IMR-90 (cell line): ENCODE data around the gene OMG. TPM values are rescaled to one million over a fixed set of nuclear protein-coding genes. Genes with fewer than 3 reads are reported as not detected.

Experiments used
- ATAC-seq: fragments of 200-7000 bp; cut with Tn5 transposase; 2 replicates; pipeline ENCODE4 v1.9.1; 2020; ENCODE audit warnings: low read depth, mild to moderate bottlenecking, moderate library complexity
- BruUV-seq: library from RNA; stranded (reverse); fragments of 400-500 nt; replicated peaks from 2 replicates; lab custom pipeline; 2021; lab: Mats Ljungman, UMichigan
- CTCF ChIA-PET: fragments of 300-600 bp; formaldehyde crosslinking; extraction: SDS; loops from one replicate; lab custom pipeline; 2021; ENCODE audit warnings: antibody characterized with exemption; lab: Yijun Ruan, JAX
- POLR2A ChIA-PET: fragments of 300-600 bp; sonication (Branson Sonifier 250); formaldehyde crosslinking; loops from one replicate; lab custom pipeline; 2022; ENCODE audit warnings: antibody characterized with exemption; ENCODE audit not compliant: unreplicated experiment; lab: Charles Lee
- DNase-seq: peaks from one replicate; pipeline ENCODE4 v3.0.0; 2013
- H2AFZ ChIP-seq: replicated peaks from 2 replicates; pipeline ENCODE3; 2013; ENCODE audit warnings: low read length, mild to moderate bottlenecking; ENCODE audit not compliant: poor library complexity
- H2AK5ac ChIP-seq: 2 replicates; pipeline ENCODE4 v1.6.1; 2013; ENCODE audit warnings: low read depth, low read length, inconsistent platforms
- H2AK9ac ChIP-seq: replicated peaks from 2 replicates; pipeline ENCODE3; 2013; ENCODE audit warnings: mild to moderate bottlenecking, low read depth, low read length, moderate library complexity; ENCODE audit not compliant: poor library complexity
- H2BK120ac ChIP-seq: 2 replicates; pipeline ENCODE4 v1.6.1; 2013; ENCODE audit warnings: low read depth, low read length, inconsistent platforms
- H2BK15ac ChIP-seq: 3 replicates; pipeline ENCODE4 v1.6.1; 2013; ENCODE audit warnings: low read depth, low read length, inconsistent platforms
- H2BK20ac ChIP-seq: 2 replicates; pipeline ENCODE4 v1.6.1; 2013; ENCODE audit warnings: low read depth, mild to moderate bottlenecking, inconsistent platforms, low read length, moderate library complexity
- H2BK5ac ChIP-seq: 2 replicates; pipeline ENCODE4 v1.6.1; 2013; ENCODE audit warnings: mild to moderate bottlenecking, low read depth, low read length, inconsistent platforms; ENCODE audit not compliant: poor library complexity, severe bottlenecking
- H3K14ac ChIP-seq: replicated peaks from 2 replicates; pipeline ENCODE4 v1.6.1; 2013; ENCODE audit warnings: low read depth, low read length, inconsistent platforms
- H3K18ac ChIP-seq: 2 replicates; pipeline ENCODE4 v1.6.1; 2013; ENCODE audit warnings: low read depth, low read length, control low read depth
- H3K23ac ChIP-seq: 2 replicates; pipeline ENCODE4 v1.6.1; 2013; ENCODE audit warnings: low read depth, low read length, inconsistent platforms
- H3K27ac ChIP-seq: 2 replicates; pipeline ENCODE4 v1.5.1; 2013; ENCODE audit warnings: mild to moderate bottlenecking, control low read depth, low read length; ENCODE audit not compliant: insufficient read depth
- H3K27me3 ChIP-seq: 2 replicates; pipeline ENCODE4 v1.6.1; 2013; ENCODE audit warnings: low read length; ENCODE audit not compliant: control insufficient read depth, insufficient read depth
- H3K36me3 ChIP-seq: 2 replicates; pipeline ENCODE4 v1.6.1; 2013; ENCODE audit warnings: low read length, mixed read lengths; ENCODE audit not compliant: control insufficient read depth, insufficient read depth
- H3K4ac ChIP-seq: 2 replicates; pipeline ENCODE4 v1.6.1; 2013; ENCODE audit warnings: low read depth, low read length, inconsistent platforms
- H3K4me1 ChIP-seq: 2 replicates; pipeline ENCODE4 v1.6.1; 2013; ENCODE audit warnings: low read length, mixed read lengths; ENCODE audit not compliant: control insufficient read depth, insufficient read depth
- H3K4me2 ChIP-seq: 2 replicates; pipeline ENCODE4 v1.6.1; 2013; ENCODE audit warnings: low read depth, mild to moderate bottlenecking, control low read depth, low read length, moderate library complexity
- H3K4me3 ChIP-seq: 2 replicates; pipeline ENCODE4 v1.5.1; 2013; ENCODE audit warnings: low read depth, mild to moderate bottlenecking, control low read depth, low read length, moderate library complexity; ENCODE audit not compliant: insufficient read depth
- H3K56ac ChIP-seq: 2 replicates; pipeline ENCODE4 v1.6.1; 2013; ENCODE audit warnings: low read length, inconsistent platforms; ENCODE audit not compliant: insufficient read depth; ENCODE audit errors: extremely low read depth
- H3K79me1 ChIP-seq, 2 experiments: 2 replicates each; pipeline ENCODE4 v1.6.1; 2013; ENCODE audit warnings: low read length in 2 of 2, inconsistent platforms in 1 of 2, low read depth in 1 of 2
- H3K9ac ChIP-seq: 2 replicates; pipeline ENCODE4 v1.6.1; 2013; ENCODE audit warnings: low read depth, low read length, control low read depth
- H3K9me1 ChIP-seq: 2 replicates; pipeline ENCODE4 v1.6.1; 2013; ENCODE audit warnings: low read length, inconsistent platforms; ENCODE audit not compliant: insufficient read depth
- H3K9me3 ChIP-seq: 2 replicates; pipeline ENCODE4 v1.6.1; 2013; ENCODE audit warnings: low read length; ENCODE audit not compliant: control insufficient read depth, insufficient read depth
- H4K20me1 ChIP-seq: 2 replicates; pipeline ENCODE4 v1.6.1; 2013; ENCODE audit warnings: low read length, inconsistent platforms; ENCODE audit not compliant: insufficient read depth
- H4K5ac ChIP-seq: 2 replicates; pipeline ENCODE4 v1.6.1; 2013; ENCODE audit warnings: mild to moderate bottlenecking, low read depth, low read length, control low read depth
- H4K8ac ChIP-seq, 2 experiments: 2 replicates each; pipeline ENCODE4 v1.6.1; 2013; ENCODE audit warnings: low read depth in 2 of 2, low read length in 2 of 2, control low read depth in 1 of 2, inconsistent platforms in 1 of 2
- H4K91ac ChIP-seq: 2 replicates; pipeline ENCODE4 v1.6.1; 2013; ENCODE audit warnings: low read depth, low read length, inconsistent platforms; ENCODE audit not compliant: insufficient read depth
- BHLHE40 ChIP-seq: fragments of 150-350 bp; IDR thresholded peaks from 2 replicates; pipeline ENCODE4 v1.6.1; 2016; ENCODE audit warnings: mild to moderate bottlenecking, low read depth, low read length
- ELK1 ChIP-seq: fragments of 150-350 bp; IDR thresholded peaks from 2 replicates; pipeline ENCODE4 v1.6.1; 2016; ENCODE audit warnings: low read depth, mild to moderate bottlenecking, low read length, moderate library complexity, borderline replicate concordance
- MAZ ChIP-seq: IDR thresholded peaks from 2 replicates; pipeline ENCODE4 v1.6.1; 2012; ENCODE audit warnings: low read depth, mild to moderate bottlenecking, low read length, improper control_type of control experiment, moderate library complexity, borderline replicate concordance
- POLR2A ChIP-seq: IDR thresholded peaks from 2 replicates; pipeline ENCODE4 v1.6.1; 2012; ENCODE audit warnings: mild to moderate bottlenecking, low read depth, low read length
- RAD21 ChIP-seq: IDR thresholded peaks from 2 replicates; pipeline ENCODE4 v1.6.1; 2012; ENCODE audit warnings: low read length, improper control_type of control experiment
- WGBS, 2 experiments: methylation state at CpG; one replicate each; pipeline versions ENCODE4 v1.1.5 to v1.1.7; 2013; ENCODE audit warnings: missing lambda C conversion rate in 2 of 2; ENCODE audit not compliant: insufficient read length in 1 of 2; ENCODE audit errors: extremely low coverage in 2 of 2; 5-methylcytosine and 5-hydroxymethylcytosine counted together
- dilution Hi-C: fragments of 300-500 bp; cut with HindIII; formaldehyde crosslinking; loops from one replicate; pipeline ENCODE4 v1.14.3; 2018; ENCODE audit warnings: low sequenced_read_pairs; ENCODE audit not compliant: unreplicated experiment
- in situ Hi-C: fragments of 300-500 bp; cut with MboI; formaldehyde crosslinking; loops from 3 replicates; pipeline ENCODE4 v1.14.3; 2019; ENCODE audit warnings: low sequenced_read_pairs, inconsistent platforms, mixed read lengths
- intact Hi-C: fragments of 100-400 bp; cut with micrococcal nuclease; formaldehyde crosslinking; loops from 2 replicates; pipeline ENCODE4 v1.10.0; 2022
- polyA plus RNA-seq, 3 experiments: library from polyadenylated mRNA; depleted of rRNA; stranded (reverse); fragments of >200 nt; gene quantifications; 2 replicates each; pipeline ENCODE4 v1.2.3, GENCODE V29; 2012; ENCODE audit warnings: low replicate concordance in 1 of 3
- total RNA-seq: library from RNA; depleted of rRNA; stranded (reverse); fragments of >200 nt; gene quantifications from 2 replicates; pipeline ENCODE4 v1.2.3, GENCODE V29; 2012
- TF ChIP-seq, protein P1 (sequence below): fragments of 150-350 bp; IDR thresholded peaks from 2 replicates; pipeline ENCODE4 v1.6.1; 2017; ENCODE audit warnings: mild to moderate bottlenecking, antibody characterized with exemption, low read length, low read depth

The OMG gene
- total and polyA plus RNA-seq, 2 of the 4 experiments (the other 2 are of a cell fraction): 0.18 TPM; not detected in 1

DNA sequence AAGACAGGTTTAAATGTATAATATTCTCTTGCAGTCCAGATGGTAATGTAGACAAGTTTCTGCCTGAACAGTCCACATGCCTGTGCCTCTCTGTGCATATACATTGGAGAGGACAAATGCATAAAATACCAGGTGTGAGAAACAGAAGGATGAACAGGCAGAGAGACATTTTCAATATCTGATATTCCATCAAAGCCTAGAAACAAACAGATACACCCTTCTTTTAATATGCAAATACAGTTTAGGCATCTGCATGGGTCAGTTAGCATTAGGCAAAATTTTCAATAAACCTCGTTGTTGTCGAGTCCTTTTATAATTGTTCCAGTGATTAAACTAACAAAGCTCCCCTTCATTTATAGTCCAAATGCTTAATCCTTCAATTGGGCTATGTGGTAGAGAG lies 897 bp downstream of the OMG start:
- Histone ChIP-seq H4K91ac (no peak overlapping the region), H4K20me1 (no peaks in the 10 kb centered on the region; the same call in 1 of the 2 replicates), H3K23ac (no peak overlapping the region), H4K8ac (no peak overlapping the region), H2BK15ac (no peak overlapping the region), H2AK9ac (no peak overlapping the region), H3K9me1 (no peaks in the 10 kb centered on the region; the same call in 1 of the 2 replicates), H3K4me3 (no peak overlapping the region), H3K4ac (no peak overlapping the region), H3K27ac (no peak overlapping the region), H2AFZ (no peak overlapping the region), H3K27me3 (no peaks in the 10 kb centered on the region), H2AK5ac (no peak overlapping the region), H3K9ac (no peak overlapping the region), H3K9me3 (no peaks in the 10 kb centered on the region), H3K14ac (no peak overlapping the region), H3K79me1 (peaks cover 9 to 35% of the 10 kb centered on the region in 2 experiments), H2BK20ac (no peak overlapping the region), H2BK5ac (no peak overlapping the region), H3K56ac (no peak overlapping the region), H3K36me3 (no peaks in the 10 kb centered on the region; the same call in 1 of the 2 replicates), H4K5ac (no peak overlapping the region), H3K4me2 (no peak overlapping the region), H3K18ac (no peak overlapping the region), H2BK120ac (no peak overlapping the region), H3K4me1 (no peaks in the 10 kb centered on the region)
- CTCF ChIA-PET: no interaction called here
- in situ Hi-C loops: no loop called here
- TF ChIP-seq ELK1 (no peak), POLR2A (no peak), BHLHE40 (no peak), MAZ (no peak), RAD21 (no peak)
- TF ChIP-seq, protein P1, sequence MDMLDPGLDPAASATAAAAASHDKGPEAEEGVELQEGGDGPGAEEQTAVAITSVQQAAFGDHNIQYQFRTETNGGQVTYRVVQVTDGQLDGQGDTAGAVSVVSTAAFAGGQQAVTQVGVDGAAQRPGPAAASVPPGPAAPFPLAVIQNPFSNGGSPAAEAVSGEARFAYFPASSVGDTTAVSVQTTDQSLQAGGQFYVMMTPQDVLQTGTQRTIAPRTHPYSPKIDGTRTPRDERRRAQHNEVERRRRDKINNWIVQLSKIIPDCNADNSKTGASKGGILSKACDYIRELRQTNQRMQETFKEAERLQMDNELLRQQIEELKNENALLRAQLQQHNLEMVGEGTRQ: no peak
- intact Hi-C loops: no loop called here
- ATAC-seq: no peak
- POLR2A ChIA-PET: no interaction called here
- DNase-seq: no peak
- no TSS peak for BruUV-seq
- dilution Hi-C loops: no loop called here
- WGBS, 2 experiments: no CpG with 5 or more reads among the region's 2 CpGs
